Measurements from ENCODE around the gene RFNG.
A peak's percentile ranks its signal among the peaks of the same experiment; 100 is the strongest.

RFNG gene

GRCh38 chr17:82037889-82038195 is 13.8 kb downstream of the RFNG start:
- Mint-ChIP-seq H3K4me1 (ENCODE audit: low read depth) (peaks cover 28% of the 10 kb centered on the region), H3K36me3 (ENCODE audit: low read depth) (peaks cover 22% of the 10 kb centered on the region), H3K4me3 (peak overlapping the region; percentile 83), H3K27ac (peak overlapping the region; percentile 94), H3K9me3 (no peaks in the 10 kb centered on the region), H3K27me3 (no peaks in the 10 kb centered on the region)
- DNase-seq = no peak

GRCh38 chr17:82037092-82037888 is 14.3 kb downstream of the RFNG start, which contains the start of gene DCXR:
TSS of gene DCXR (minus strand) at chr17:82037697. CDS start at chr17:82037682, 15 bp downstream.
- peaks cover 22% of the 10 kb centered on the region for H3K36me3 Mint-ChIP-seq (ENCODE audit: low read depth)
- H3K27ac Mint-ChIP-seq = peak within 1 kb of the TSS; percentile 94
- DNase-seq = peak; percentile 95
- peak within 1 kb of the TSS; percentile 83 for H3K4me3 Mint-ChIP-seq
- H3K4me1 Mint-ChIP-seq (ENCODE audit: low read depth) = peaks cover 29% of the 10 kb centered on the region
- no peaks in the 10 kb centered on the region for H3K9me3 Mint-ChIP-seq
- H3K27me3 Mint-ChIP-seq = no peaks in the 10 kb centered on the region

GRCh38 chr17:82036634-82037091 is 14.9 kb downstream of the RFNG start:
- H3K9me3 Mint-ChIP-seq = no peaks in the 10 kb centered on the region
- H3K4me1 Mint-ChIP-seq (ENCODE audit: low read depth) = peaks cover 29% of the 10 kb centered on the region
- no peak for DNase-seq
- no peaks in the 10 kb centered on the region for H3K27me3 Mint-ChIP-seq
- H3K4me3 Mint-ChIP-seq = peak overlapping the region; percentile 83
- peak overlapping the region; percentile 52 for H3K27ac Mint-ChIP-seq
- peaks cover 22% of the 10 kb centered on the region for H3K36me3 Mint-ChIP-seq (ENCODE audit: low read depth)

GRCh38 chr17:82035956-82036633 is 15.5 kb downstream of the RFNG start:
- no peaks in the 10 kb centered on the region for H3K27me3 Mint-ChIP-seq
- H3K36me3 Mint-ChIP-seq (ENCODE audit: low read depth) = peaks cover 22% of the 10 kb centered on the region
- peak overlapping the region; percentile 83 for H3K4me3 Mint-ChIP-seq
- H3K4me1 Mint-ChIP-seq (ENCODE audit: low read depth) = peaks cover 29% of the 10 kb centered on the region
- DNase-seq = no peak
- H3K9me3 Mint-ChIP-seq = no peaks in the 10 kb centered on the region
- peak overlapping the region; percentile 52 for H3K27ac Mint-ChIP-seq

- no peak for DNase-seq
- peaks cover 22% of the 10 kb centered on the region for H3K36me3 Mint-ChIP-seq (ENCODE audit: low read depth)
- no peaks in the 10 kb centered on the region for H3K27me3 Mint-ChIP-seq
- H3K9me3 Mint-ChIP-seq = no peaks in the 10 kb centered on the region
- H3K27ac Mint-ChIP-seq = no peak overlapping the region
- H3K4me1 Mint-ChIP-seq (ENCODE audit: low read depth) = peaks cover 30% of the 10 kb centered on the region
- H3K4me3 Mint-ChIP-seq = peak overlapping the region; percentile 83
Observed at GRCh38 chr17:82035488-82035887, 16.1 kb downstream of the RFNG start.

- peaks cover 25% of the 10 kb centered on the region for H3K36me3 Mint-ChIP-seq (ENCODE audit: low read depth)
Observed at GRCh38 chr17:82034371-82035011, 17.1 kb downstream of the RFNG start.

GRCh38 chr17:82033359-82034085 is 18.1 kb downstream of the RFNG start:
- H3K4me1 Mint-ChIP-seq (ENCODE audit: low read depth) = peaks cover 33% of the 10 kb centered on the region
- H3K9me3 Mint-ChIP-seq = no peaks in the 10 kb centered on the region
- DNase-seq = no peak
- H3K27me3 Mint-ChIP-seq = no peaks in the 10 kb centered on the region
- peaks cover 31% of the 10 kb centered on the region for H3K36me3 Mint-ChIP-seq (ENCODE audit: low read depth)
- no peak overlapping the region for H3K4me3 Mint-ChIP-seq
- no peak overlapping the region for H3K27ac Mint-ChIP-seq

More at GRCh38 chr17:82034371-82035011, 17.1 kb downstream of the RFNG start:
- Mint-ChIP-seq H3K4me3 (no peak overlapping the region), H3K9me3 (no peaks in the 10 kb centered on the region), H3K27ac (no peak overlapping the region), H3K27me3 (no peaks in the 10 kb centered on the region), H3K4me1 (ENCODE audit: low read depth) (peaks cover 36% of the 10 kb centered on the region)
- no peak for DNase-seq

GRCh38 chr17:82031885-82032627 is 19.6 kb downstream of the RFNG start:
- Mint-ChIP-seq H3K27ac (no peak overlapping the region), H3K4me1 (ENCODE audit: low read depth) (peaks cover 26% of the 10 kb centered on the region), H3K27me3 (no peaks in the 10 kb centered on the region), H3K9me3 (no peaks in the 10 kb centered on the region), H3K36me3 (ENCODE audit: low read depth) (peaks cover 41% of the 10 kb centered on the region), H3K4me3 (peak overlapping the region; percentile 68)
- peak; percentile 66 for DNase-seq

GRCh38 chr17:82031303-82031884 is 20.2 kb downstream of the RFNG start, which contains the start of gene RAC3:
TSS of gene RAC3 (plus strand) at chr17:82031678. CDS start at chr17:82031762, 84 bp downstream.
- DNase-seq = peak; percentile 54
- Mint-ChIP-seq H3K9me3 (no peaks in the 10 kb centered on the region), H3K4me1 (ENCODE audit: low read depth) (peaks cover 24% of the 10 kb centered on the region), H3K27me3 (no peaks in the 10 kb centered on the region), H3K36me3 (ENCODE audit: low read depth) (peaks cover 40% of the 10 kb centered on the region), H3K4me3 (peak within 1 kb of the TSS; percentile 74), H3K27ac (peak within 1 kb of the TSS; percentile 74)

GRCh38 chr17:82030470-82031302 is 20.9 kb downstream of the RFNG start:
- Mint-ChIP-seq H3K27ac (peak overlapping the region; percentile 74), H3K36me3 (ENCODE audit: low read depth) (peaks cover 42% of the 10 kb centered on the region), H3K27me3 (no peaks in the 10 kb centered on the region), H3K4me3 (peak overlapping the region; percentile 74), H3K4me1 (ENCODE audit: low read depth) (peaks cover 18% of the 10 kb centered on the region), H3K9me3 (no peaks in the 10 kb centered on the region)
- peak; percentile 87 for DNase-seq

GRCh38 chr17:82029990-82030469 is 21.6 kb downstream of the RFNG start:
- Mint-ChIP-seq H3K4me1 (ENCODE audit: low read depth) (peaks cover 11% of the 10 kb centered on the region), H3K27me3 (no peaks in the 10 kb centered on the region), H3K36me3 (ENCODE audit: low read depth) (peaks cover 38% of the 10 kb centered on the region), H3K27ac (no peak overlapping the region), H3K4me3 (no peak overlapping the region), H3K9me3 (no peaks in the 10 kb centered on the region)
- DNase-seq = no peak

- peaks cover 11% of the 10 kb centered on the region for H3K4me1 Mint-ChIP-seq (ENCODE audit: low read depth)
- H3K4me3 Mint-ChIP-seq = no peak overlapping the region
- no peaks in the 10 kb centered on the region for H3K9me3 Mint-ChIP-seq
- peak overlapping the region; percentile 16 for H3K27ac Mint-ChIP-seq
- peaks cover 34% of the 10 kb centered on the region for H3K36me3 Mint-ChIP-seq (ENCODE audit: low read depth)
- H3K27me3 Mint-ChIP-seq = no peaks in the 10 kb centered on the region
- no peak for DNase-seq
Observed at GRCh38 chr17:82029391-82029790, 22.2 kb downstream of the RFNG start.
